ENCODE measurements around the gene ABHD12.
A peak's percentile ranks its signal among the peaks of the same experiment; 100 is the strongest.
"Not testable (repeated sequence)": the region's sequence is repeated elsewhere in the genome, so short reads cannot be mapped to it uniquely, and the experiment has no call there.

Gene ABHD12

DNA sequence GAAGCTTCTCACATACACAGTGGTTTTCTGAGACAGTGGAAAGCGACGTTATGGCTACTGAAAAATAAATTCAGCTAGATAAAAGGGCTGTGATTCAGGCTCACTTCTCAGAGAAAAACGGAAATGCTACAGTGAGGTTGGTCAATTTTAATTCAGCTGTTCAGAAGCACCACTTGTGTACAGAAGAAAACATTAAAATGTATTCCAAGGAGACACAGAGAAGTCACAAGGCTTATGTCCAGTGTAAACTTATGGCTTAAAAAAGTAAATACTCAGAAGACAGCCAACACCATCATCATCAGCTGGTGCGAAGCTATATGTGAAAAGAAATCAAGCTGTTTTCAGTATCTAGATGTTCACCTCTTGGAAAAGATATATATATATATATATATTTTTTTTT lies 68.6 kb downstream of the ABHD12 start:
- no peak for DNase-seq (ENCODE audit: low read depth)

DNA sequence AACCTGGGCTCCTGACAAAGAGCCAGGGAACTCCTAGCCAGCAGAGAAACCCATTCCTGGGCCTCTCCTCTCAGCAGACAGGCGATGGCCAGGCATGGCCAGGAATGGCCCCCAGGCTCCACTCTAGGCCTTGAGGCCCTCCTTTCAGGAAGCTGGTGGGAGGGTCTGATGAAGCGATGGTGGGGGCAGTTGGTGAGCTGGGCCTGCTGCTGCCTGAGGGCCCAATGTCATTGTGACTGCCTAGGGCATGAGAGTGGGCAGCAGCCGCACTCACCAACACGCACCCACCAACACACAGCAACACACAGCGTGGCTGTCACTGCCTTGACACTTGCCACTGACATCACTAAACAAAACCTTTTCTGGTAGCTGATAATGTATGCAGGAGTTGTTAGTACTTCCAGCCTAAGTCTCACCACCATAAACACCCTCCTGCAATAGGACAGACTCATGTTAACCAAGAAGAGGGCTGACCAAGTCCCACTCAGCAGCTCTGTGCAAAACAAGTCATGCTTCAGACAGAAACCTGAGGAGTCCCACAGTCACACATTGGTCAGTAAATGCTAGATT lies 69.3 kb downstream of the ABHD12 start:
- no peak for DNase-seq (ENCODE audit: low read depth)

DNA sequence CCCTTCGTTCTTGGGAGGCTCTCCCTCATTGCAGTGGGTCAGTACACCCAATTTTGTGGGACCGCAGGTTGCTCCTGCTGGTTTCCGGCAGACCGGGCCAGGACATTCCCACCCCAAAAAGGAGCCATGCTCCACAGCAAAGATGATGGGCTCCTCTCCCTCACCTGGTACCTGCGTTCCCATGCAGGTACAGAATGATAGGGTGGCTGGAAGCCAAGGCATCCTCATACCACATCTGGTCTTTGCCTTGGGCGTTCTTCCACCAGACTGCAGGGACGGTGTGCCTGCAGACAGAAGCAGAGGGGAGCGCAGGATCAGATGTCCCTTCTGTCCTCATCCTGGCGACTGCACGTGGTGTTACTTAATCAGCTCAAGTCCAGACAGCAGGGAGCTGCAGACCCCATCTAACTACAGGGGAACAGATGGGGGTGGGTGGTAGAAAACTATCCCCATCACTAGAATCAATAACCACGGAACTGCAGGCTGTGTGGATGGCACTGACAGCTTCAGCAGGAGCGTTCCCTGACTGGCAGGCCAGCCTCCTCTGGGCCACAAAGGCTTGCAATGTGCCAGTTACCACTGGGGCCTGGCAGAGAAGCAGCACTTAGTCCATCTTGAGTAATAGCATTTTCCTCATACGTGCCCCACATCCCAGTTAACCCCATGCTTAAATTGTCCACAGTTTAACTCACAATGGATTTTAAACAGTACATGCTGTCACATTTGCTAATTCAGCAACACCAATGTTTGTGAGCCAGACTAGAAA lies 70.4 kb downstream of the ABHD12 start:
- DNase-seq (ENCODE audit: low read depth), result peak; percentile 75

DNA sequence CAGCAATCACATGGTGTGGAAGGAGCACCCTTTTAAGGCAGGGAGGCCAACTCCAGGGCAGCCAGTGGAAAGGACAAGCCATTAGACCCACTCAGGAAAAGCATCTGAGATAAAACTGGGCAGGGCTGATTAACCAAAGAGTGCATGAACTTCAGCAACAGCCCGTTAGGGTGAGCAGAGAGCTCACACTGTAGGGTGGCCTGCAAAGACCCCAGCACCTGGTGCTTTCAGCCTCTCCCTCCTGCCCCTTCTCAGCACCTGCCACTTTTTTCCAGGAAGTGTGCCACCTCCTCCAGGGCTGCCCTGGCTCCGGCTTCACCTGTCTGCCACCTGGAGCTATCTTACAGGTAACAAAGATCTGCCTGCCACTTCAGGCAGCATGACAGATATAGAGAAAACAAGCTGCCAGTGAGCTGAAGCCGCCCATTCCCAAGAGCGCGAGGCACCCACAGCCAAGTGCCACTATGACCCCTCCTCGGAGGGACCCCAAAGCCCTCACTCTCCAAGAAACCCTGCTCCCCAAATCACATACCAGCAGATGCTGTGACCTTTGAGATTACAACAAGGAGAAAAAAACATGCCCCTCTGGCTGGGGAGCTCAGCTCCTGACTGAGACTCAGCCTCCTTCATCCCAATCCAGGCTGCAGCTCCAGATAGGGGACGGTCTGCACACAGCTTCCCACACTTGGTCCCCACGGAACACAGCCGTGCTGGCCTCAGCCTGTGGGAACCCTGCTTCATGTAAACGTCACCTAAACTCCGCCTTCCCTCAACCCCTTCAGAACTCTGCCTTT lies 71.2 kb downstream of the ABHD12 start:
- DNase-seq (ENCODE audit: low read depth), result no peak

DNA sequence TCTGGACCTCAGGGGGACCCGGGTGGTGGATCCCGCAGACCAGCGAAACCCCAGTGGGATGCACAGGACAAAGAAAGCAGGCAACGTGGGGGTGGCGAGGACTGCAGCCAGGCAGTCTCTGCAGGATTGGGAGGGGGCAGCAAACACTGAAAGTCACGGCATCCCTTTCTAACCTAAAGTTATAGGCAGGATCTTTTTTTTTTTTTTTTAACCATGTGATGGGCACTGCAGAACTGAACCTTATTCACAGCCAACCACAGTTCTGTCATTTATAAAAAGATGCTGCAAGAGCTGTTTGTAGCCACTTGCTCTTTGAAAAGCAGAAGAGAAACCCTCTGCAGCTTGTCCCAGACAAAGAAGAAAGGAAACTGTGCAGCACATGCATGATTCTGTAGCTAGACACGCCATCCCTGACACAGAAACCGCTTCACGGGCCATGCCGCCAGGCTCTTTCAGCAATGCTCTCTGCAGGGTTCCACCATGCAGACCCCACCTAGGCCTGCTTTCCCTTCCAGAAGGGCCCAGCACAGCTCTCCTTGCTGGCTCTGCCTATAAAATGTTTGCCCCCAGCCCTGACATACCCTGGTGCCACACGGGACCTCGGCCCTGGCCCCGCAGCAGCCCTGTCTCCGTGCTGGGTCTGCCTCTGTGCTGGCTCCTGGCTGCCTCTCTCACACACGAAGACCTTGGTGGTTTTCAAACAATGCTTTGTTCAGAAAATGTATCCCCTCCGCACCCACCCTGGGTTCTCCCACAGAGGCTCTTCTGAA lies 72.0 kb downstream of the ABHD12 start:
- no peak for DNase-seq (ENCODE audit: low read depth)

DNA sequence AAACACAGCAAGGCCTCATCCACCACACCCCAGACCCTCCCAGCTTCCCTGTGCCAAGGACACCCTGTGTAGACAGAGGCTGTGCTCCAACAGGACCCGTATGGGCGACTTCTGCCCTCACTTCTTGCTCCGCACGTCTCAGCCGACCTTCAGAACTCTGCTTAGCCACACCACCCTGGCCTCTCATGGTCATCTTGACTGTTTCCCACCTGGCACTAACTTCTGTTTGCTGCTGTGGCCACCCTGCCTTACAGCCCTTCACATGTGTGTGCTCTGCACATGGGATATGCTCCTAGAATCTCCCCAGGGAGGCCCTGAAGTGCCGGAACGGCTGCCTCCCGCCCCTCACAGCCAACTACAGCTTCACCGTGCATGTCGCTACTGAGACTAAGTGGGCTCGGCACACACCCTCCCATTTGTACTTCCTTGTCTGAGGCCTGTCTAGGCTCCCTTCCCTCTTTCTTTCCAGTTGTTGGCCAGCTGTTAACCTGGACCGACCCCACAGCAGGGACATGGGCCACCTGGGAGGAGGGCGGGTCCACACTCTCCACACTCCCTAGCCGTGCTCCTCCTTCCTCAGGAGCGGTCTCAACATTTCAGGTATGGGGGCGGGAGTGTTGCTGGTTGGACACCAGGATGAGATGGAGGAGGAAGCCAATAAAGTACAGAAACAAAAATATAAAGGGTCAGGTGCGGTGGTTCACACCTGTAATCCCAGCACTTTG lies 73.1 kb downstream of the ABHD12 start:
- no peak for DNase-seq (ENCODE audit: low read depth)

DNA sequence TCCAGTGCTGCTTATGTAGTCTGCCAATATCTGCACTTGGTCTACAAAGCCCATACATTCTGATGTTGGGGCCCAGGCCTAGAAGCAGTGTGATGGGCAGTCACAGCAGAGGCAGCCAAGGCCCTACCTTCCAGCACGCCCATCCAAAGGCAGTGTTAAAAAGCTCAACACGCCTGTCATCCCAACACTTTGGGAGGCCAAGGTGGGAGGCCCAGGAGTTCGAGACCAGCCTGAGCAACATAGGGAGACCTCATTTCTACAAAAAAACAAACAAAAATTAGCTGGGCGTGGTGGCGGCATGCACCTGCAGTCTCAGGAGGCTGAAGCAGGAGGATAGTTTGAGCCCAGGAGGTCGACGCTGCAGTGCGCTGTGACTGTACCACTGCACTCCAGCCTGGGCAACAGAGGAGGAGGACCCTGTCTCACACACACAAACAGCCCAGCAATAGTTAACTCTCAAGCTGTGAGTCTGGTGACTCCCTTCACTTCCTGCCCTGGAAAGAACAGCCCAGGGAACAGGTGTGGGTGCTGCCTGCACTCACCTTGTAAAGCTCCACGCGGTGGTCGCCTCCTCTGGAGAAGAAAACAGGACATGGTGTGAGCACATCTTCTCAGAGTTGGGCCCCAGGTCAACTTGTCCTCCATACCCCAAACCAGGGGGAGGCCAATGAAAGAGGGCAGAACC lies 74.0 kb downstream of the ABHD12 start:
- no peak for DNase-seq (ENCODE audit: low read depth)

DNA sequence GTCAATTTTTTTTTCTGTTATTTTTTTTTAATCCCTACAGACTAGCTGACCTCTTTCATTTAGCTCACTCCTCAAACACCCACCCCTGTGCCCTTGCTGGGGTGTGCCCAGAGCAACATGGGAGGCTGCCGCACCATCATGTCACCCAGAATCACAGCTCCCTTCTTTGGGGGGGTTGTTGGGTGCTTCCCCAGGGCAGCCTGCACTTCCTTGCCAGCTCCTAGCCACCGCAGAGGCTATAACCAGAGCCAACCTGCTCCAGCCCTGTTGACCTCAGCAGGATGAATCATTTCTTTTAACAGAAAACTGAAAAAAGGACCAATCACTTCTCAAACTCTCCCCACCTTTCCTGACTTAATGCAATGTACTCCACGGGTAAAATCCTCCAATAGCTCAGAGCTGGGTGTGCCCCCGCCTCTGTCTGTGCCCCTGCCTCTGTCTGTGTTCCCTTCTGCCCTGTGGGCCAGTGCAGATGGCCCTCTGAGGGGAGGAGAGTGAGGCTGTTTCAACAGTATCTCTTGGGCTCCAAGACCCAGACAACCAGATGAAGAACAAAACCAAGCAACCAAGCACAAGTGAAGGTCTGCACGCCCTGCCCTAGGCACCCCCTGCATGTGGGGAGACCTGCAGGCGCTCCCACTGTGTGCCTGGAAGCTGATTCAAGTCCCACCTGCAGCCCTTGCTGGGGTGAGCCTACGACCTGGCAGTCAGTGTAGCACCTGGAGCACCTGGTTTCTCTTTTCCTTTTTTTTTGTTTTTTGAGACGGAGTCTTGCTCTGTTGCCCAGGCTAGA lies 75.0 kb downstream of the ABHD12 start:
- DNase-seq (ENCODE audit: low read depth), result no peak

DNA sequence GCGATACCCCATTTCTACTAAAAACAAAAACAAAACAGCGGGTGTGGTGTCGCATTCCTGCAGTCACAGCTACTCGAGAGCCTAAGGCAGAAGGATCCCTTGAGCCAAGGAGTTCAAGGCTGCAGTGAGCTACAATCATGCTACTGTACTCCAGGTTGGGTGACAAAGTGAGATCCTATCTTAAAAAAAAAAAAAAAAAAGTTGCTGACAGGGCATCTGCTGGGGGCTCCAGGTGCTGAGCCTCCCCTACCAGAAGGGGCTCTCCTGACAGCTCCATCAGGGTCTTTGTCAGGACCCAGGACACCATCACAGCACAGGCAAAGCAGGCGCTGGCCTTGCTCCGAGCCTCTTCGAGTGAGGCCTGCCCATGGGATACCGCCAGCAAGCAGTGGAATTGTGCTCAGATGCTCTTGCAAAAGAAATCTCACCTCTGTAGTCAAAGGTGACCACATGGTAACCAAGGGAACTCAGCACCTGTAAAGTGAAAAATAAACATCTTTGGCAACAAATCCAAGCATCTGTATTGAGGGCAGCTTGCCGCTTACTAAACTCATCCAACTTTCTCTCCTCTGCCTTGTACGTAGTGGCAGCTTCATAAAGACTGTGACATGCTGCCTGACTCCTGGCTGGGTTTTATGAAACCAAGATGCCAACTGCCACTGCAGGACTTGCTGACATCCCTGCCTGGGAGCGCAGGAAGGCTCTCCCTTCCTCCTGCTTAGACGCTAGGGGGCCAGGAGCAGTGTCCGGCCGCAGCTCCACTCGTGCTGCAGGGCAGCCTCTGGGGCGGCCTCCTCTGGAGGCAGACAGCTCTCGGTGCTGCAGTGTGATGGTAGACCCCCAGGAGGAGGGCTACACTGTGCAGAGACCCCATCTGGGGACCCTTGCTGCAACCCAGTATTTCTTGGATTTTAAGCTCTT lies 75.9 kb downstream of the ABHD12 start:
- DNase-seq (ENCODE audit: low read depth), result no peak

DNA sequence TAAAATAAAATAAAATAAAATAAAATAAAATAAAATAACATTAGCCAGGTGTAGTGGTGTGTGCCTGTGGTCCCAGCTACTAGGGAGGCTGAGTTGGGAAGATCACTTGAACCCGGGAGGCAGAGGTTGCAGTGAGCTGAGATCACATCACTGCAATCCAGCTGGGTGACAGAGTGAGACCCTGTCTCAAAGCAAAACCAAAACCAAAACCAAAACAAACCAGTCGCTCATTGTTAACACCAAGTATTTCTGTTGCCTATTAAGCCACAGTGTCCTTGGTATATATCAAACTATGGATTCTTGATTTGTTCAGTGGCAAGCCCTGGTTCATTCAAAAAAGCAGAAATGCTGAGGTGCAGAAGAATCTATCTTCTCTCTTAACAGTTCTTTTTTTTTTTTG lies 77.0 kb downstream of the ABHD12 start:
- no peak for DNase-seq (ENCODE audit: low read depth)

DNA sequence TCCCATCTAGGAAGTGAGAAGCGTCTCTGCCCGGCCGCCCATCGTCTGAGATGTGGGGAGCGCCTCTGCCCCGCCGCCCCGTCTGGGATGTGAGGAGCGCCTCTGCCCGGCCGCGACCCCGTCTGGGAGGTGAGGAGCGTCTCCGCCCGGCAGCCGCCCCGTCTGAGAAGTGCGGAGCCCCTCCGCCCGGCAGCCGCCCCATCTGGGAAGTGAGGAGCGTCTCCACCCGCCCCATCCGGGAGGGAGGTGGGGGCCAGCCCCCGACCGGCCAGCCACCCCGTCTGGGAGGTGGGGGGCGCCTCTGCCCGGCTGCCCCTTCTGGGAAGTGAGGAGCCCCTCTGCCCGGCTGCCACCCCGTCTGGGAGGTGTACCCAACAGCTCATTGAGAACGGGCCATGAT lies 77.9 kb downstream of the ABHD12 start:
- DNase-seq (ENCODE audit: low read depth), result not testable (repeated sequence)

DNA sequence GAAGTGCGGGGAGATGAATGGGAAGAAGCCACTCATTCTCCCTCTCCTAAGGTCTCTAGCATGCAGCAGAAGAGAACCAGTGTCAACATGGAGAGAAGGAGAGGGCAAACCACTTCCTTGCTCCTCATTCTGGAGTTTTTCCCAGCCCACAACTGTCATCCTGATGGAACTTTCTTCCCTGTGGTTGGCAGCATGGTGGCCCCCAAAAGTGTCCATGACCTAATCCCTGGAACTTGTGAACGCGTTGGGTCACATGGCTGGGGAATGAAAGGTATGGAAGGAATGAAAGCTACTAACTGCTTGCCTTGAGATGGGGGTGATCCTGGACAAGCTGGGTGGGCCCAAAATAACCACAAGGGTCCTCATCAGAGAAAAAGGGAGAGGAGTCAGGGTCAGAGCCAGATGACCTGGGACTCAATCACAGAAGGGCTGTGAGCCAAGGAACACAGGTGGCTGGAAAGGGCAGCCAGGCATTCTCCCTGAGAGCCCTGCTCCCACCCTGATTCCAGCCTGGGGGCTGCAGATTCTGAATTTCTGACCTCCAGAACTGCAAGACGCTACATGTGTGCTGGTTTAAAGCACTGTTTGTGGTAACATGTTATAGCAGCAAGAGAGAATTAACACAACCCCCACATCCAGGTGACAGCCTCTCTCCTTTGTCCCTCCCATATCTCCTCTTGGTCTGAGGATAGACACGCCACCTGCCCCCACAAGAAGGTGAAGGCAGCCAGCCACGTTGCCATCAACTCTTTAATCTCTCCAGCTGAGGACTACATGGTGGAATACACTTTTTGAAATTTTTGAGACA lies 79.5 kb downstream of the ABHD12 start:
- peak; percentile 76 for DNase-seq (ENCODE audit: low read depth)

DNA sequence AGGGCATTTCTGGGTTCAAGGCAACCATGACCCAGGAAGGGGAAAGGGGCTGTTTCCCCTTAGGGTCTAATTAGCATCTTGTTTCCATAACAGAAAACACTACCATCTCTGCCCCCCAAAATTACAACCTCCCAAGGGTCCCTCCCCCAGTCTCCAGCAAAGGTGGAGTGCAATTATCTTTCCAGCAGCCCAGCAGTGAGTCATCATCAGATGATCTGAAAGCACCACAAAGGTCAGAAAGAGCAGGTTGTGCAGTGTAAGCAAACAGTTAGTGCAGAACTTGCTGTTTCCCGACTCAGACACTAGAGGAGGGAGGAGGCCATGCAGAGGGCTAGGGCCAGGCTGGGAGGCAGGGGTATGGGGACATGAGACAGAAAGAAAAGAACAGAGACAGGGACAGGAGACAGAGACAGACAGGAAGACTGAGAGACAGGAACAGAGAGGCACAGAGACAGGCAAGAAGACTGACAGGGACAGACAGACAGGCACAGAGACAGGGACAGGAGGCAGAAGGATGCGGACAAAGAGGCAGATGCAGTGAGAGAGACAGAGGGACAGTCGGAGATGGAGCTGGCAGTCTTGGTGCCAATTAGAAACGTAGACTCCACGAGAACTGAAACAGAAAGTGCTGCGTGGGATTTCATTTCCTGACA lies 80.2 kb downstream of the ABHD12 start:
- peak; percentile 88 for DNase-seq (ENCODE audit: low read depth)

DNA sequence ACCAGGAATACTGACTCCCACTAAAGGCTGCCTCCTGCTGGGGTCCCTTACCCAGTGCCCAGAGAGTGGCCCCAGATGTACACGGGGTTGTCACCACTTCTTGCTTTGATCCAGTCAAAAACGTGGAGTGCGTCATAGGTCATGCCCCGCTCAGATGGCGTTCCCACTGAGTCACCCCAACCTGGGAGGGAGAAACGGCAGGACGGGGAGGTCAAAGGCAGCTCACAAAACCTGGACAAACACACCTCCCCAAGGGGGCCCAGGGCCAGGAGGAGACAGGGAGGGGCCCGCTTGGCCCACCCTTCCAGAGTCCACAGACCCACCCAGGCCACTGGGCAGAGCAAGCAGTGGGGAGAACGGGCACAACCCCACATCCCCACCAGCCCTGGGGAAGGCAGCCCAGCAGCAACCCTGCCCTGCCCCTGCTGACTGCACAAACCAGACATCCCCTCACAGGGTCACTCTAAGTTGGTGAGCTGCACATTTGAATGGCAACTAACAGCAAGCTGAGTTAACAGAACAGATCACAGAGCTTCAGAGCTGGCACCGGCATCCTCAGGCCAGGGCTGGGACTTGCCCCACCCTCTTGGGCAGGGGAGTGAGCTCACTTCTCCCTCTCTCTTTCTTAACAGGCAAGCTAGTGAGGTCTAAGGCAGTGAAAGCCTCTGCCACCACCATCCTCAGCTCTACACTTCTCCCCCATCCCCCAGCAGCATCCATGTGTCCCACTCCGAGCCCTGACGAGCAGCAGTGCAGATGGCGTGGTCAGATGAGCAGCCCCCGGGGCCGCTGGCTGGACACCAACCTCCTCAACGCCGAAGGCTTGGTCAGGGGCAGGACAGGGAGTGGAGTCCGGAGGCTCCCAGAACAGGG lies 81.0 kb downstream of the ABHD12 start:
- DNase-seq (ENCODE audit: low read depth), result peak; percentile 82

DNA sequence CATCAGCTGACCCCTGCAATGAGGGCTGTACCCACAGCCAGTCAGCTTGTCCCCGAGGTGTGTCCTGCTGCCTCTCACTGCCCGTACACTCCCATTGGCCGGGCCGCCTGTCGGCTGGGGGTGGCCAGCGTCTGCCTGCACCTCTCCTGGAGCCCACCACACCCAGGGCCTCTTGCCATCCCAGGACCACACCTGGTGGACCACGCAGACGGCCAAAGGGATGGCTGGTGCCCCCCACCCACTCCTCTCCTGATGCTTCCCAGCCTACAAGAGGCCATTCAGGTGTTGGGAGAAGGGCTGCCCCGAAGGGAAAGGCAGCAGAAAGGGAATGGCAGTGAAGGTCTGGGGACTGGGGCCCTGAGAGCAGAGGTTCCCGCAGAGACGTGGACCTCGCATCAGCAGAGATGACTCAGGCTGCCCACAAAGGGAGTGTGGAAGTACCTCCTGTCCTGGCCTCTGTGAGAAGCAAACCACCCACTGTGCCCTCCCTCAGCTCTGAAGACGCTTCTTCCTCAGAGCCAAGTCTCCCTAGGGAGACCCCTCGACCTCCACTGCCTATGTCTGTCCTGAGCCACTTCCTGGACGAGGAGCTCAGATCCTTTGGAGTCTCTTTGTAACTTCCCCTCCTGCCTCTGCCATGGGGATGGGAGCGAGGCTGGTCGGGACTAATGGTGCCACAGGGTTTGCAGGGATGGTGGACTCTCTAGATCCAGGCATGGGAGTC lies 81.8 kb downstream of the ABHD12 start:
- peak; percentile 62 for DNase-seq (ENCODE audit: low read depth)

DNA sequence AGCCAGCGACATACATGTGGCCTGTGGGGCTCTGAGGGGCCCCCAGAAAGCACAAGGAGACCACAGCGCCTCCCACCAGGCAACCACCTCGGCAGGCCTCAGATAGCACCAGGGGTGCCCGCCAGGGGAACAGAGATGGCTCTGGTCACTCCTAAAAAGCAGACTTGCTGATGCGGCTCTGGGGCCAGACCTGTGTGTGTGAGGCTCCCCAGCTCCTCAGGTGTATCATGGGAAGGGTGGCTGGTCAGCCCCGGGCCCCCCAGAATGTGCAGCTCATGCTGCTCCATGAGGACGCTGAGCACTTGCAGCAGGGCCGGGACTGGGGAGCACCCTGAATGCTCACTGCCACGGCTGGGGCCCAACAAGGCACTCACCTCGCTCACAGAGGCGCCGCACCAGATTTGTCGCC lies 82.5 kb downstream of the ABHD12 start:
- DNase-seq (ENCODE audit: low read depth), result no peak

Data from fibroblast of gingiva (primary cell).